Stimulated activated CD4-positive, alpha-beta T cell treated with anti-CD3 and anti-CD28 coated beads, Interleukin-15, amount 100 ng/mL, for 1 hour (primary cell): ENCODE results near the gene E2F2.

ENCODE experiments used
- DNase-seq, 2 donors: peaks; one replicate each; pipeline ENCODE4 v3.0.0-alpha.2; 2020; ENCODE audit warnings: low read depth in 1 of 2, low spot score in 1 of 2

The E2F2 gene

GRCh38 chr1:23466423-23466989, 64.5 kb downstream of the E2F2 start:
- no peak for DNase-seq

GRCh38 chr1:23463286-23463685, 67.7 kb downstream of the E2F2 start:
- DNase-seq: no peak

- DNase-seq: no peak
Observed at GRCh38 chr1:23462766-23463165, 68.3 kb downstream of the E2F2 start.

GRCh38 chr1:23461050-23461449, 70.0 kb downstream of the E2F2 start:
- DNase-seq: no peak

- DNase-seq: no peak
Observed at GRCh38 chr1:23460519-23460918, 70.5 kb downstream of the E2F2 start.

GRCh38 chr1:23459338-23459757, 71.7 kb downstream of the E2F2 start:
- DNase-seq: no peak
